Neural crest cell (in vitro differentiated cells): Measurements from ENCODE around the gene HMCN1. TPM values are rescaled to one million over a fixed set of nuclear protein-coding genes. Genes with fewer than 3 reads are reported as not detected.
"Not testable (repeated sequence)": the region's sequence is repeated elsewhere in the genome, so short reads cannot be mapped to it uniquely, and the experiment has no call there.

Experiments
- DNase-seq: peaks from one replicate; pipeline ENCODE4 v3.0.0; 2021; ENCODE audit warnings: low read depth, mixed read lengths, low spot score
- H3K27ac Mint-ChIP-seq: one replicate; pipeline ENCODE4 v1.8.0; 2021; ENCODE audit warnings: mild to moderate bottlenecking, mixed read lengths; ENCODE audit not compliant: unreplicated experiment
- H3K27me3 Mint-ChIP-seq: 2 replicates; pipeline ENCODE4 v1.8.0; 2021; ENCODE audit warnings: low read depth, mild to moderate bottlenecking, mixed read lengths
- H3K36me3 Mint-ChIP-seq: 2 replicates; pipeline ENCODE4 v1.8.0; 2021; ENCODE audit warnings: low read depth, mild to moderate bottlenecking, mixed read lengths
- H3K4me1 Mint-ChIP-seq: 2 replicates; pipeline ENCODE4 v1.8.0; 2021; ENCODE audit warnings: mixed read lengths
- H3K4me3 Mint-ChIP-seq: one replicate; pipeline ENCODE4 v1.8.0; 2021; ENCODE audit warnings: mild to moderate bottlenecking, mixed read lengths
- H3K9me3 Mint-ChIP-seq: 2 replicates; pipeline ENCODE4 v1.8.0; 2021; ENCODE audit warnings: mixed read lengths
- CTCF ChIP-seq: fragments of 200-600 bp; sonication (generic); conservative IDR thresholded peaks from 2 replicates; pipeline ENCODE4 v1.5.0; 2021; ENCODE audit warnings: antibody characterized with exemption, mild to moderate bottlenecking
- total RNA-seq: library from RNA; stranded (reverse); gene quantifications from 2 replicates; pipeline ENCODE4 v1.2.1, GENCODE V29; 2021

Gene HMCN1
- total RNA-seq, 1 donor from 2014 or later = 16.6 TPM

- H3K27ac Mint-ChIP-seq = no peak overlapping the region
These were observed 42.3 kb downstream of the HMCN1 start for GRCh38 chr1:185776522-185776921.

GRCh38 chr1:185783860-185784259 lies 49.7 kb downstream of the HMCN1 start:
- Mint-ChIP-seq H3K36me3 (peaks cover 16% of the 10 kb centered on the region), H3K4me1 (peaks cover 17% of the 10 kb centered on the region), H3K9me3 (peaks cover 14% of the 10 kb centered on the region)
- not testable (repeated sequence) for DNase-seq, H3K27ac Mint-ChIP-seq, H3K4me3 Mint-ChIP-seq, H3K27me3 Mint-ChIP-seq

More at GRCh38 chr1:185776522-185776921, 42.3 kb downstream of the HMCN1 start:
- no peaks in the 10 kb centered on the region for H3K27me3 Mint-ChIP-seq
- DNase-seq = no peak
- TF ChIP-seq CTCF = no peak
- no peak overlapping the region for H3K4me3 Mint-ChIP-seq
- peaks cover 11% of the 10 kb centered on the region for H3K36me3 Mint-ChIP-seq
- peaks cover 35% of the 10 kb centered on the region for H3K4me1 Mint-ChIP-seq
- peaks cover 4% of the 10 kb centered on the region for H3K9me3 Mint-ChIP-seq

GRCh38 chr1:185785586-185785985 lies 51.4 kb downstream of the HMCN1 start:
- H3K4me3 Mint-ChIP-seq = no peak overlapping the region
- TF ChIP-seq CTCF = no peak
- H3K27ac Mint-ChIP-seq = no peak overlapping the region
- peaks cover 14% of the 10 kb centered on the region for H3K9me3 Mint-ChIP-seq
- H3K36me3 Mint-ChIP-seq = peaks cover 16% of the 10 kb centered on the region
- peaks cover 30% of the 10 kb centered on the region for H3K4me1 Mint-ChIP-seq
- no peaks in the 10 kb centered on the region for H3K27me3 Mint-ChIP-seq
- DNase-seq = no peak

- Mint-ChIP-seq H3K27ac (no peak overlapping the region), H3K4me3 (no peak overlapping the region), H3K4me1 (peaks cover 33% of the 10 kb centered on the region), H3K36me3 (peaks cover 11% of the 10 kb centered on the region), H3K27me3 (no peaks in the 10 kb centered on the region), H3K9me3 (peaks cover 10% of the 10 kb centered on the region)
- no peak for TF ChIP-seq CTCF
- DNase-seq = no peak
These were observed 52.3 kb downstream of the HMCN1 start for GRCh38 chr1:185786524-185786923.

GRCh38 chr1:185787238-185787637 lies 53.0 kb downstream of the HMCN1 start:
- no peak for DNase-seq
- no peak for TF ChIP-seq CTCF
- H3K4me1 Mint-ChIP-seq = peaks cover 33% of the 10 kb centered on the region
- peak overlapping the region; percentile 5 for H3K27ac Mint-ChIP-seq
- H3K36me3 Mint-ChIP-seq = peaks cover 6% of the 10 kb centered on the region
- no peak overlapping the region for H3K4me3 Mint-ChIP-seq
- peaks cover 6% of the 10 kb centered on the region for H3K9me3 Mint-ChIP-seq
- no peaks in the 10 kb centered on the region for H3K27me3 Mint-ChIP-seq

GRCh38 chr1:185788386-185788785 lies 54.2 kb downstream of the HMCN1 start:
- Mint-ChIP-seq H3K27me3 (no peaks in the 10 kb centered on the region), H3K27ac (no peak overlapping the region), H3K36me3 (no peaks in the 10 kb centered on the region), H3K4me3 (no peak overlapping the region), H3K9me3 (no peaks in the 10 kb centered on the region), H3K4me1 (peaks cover 33% of the 10 kb centered on the region)
- DNase-seq = no peak
- TF ChIP-seq CTCF = no peak
